Measurements from ENCODE around the gene CHST8.

Gene CHST8

GRCh38 chr19:33640773-33641172 lies 19.0 kb downstream of the CHST8 start:
- Histone ChIP-seq H3K9me3 (ENCODE audit: control insufficient read depth in 2 of 2, low read length in 2 of 2) (no peaks in the 10 kb centered on the region), H3K27me3 (ENCODE audit: control insufficient read depth in 2 of 2, insufficient read depth in 2 of 2, low read length in 2 of 2) (peaks cover 0 to 6% of the 10 kb centered on the region in 2 donors)

GRCh38 chr19:33641261-33641660 lies 19.5 kb downstream of the CHST8 start:
- H3K4me3 ChIP-seq (ENCODE audit: low read length in 2 of 2): no peak overlapping the region
- H3K9me3 ChIP-seq (ENCODE audit: control insufficient read depth in 2 of 2, low read length in 2 of 2): no peaks in the 10 kb centered on the region
- no peaks in the 10 kb centered on the region for H3K4me1 ChIP-seq (ENCODE audit: control insufficient read depth in 2 of 2, insufficient read depth in 2 of 2, low read length in 2 of 2)
- no peak overlapping the region for H3K9ac ChIP-seq (ENCODE audit: low read depth in 1 of 2, low read length in 2 of 2)
- no peaks in the 10 kb centered on the region for H3K36me3 ChIP-seq (ENCODE audit: control insufficient read depth in 2 of 2, insufficient read depth in 2 of 2, low read length in 2 of 2)
- peaks cover 0 to 6% of the 10 kb centered on the region in 2 donors for H3K27me3 ChIP-seq (ENCODE audit: control insufficient read depth in 2 of 2, insufficient read depth in 2 of 2, low read length in 2 of 2)
- H3K27ac ChIP-seq (ENCODE audit: low read depth in 2 of 2, low read length in 2 of 2): no peak overlapping the region

More at GRCh38 chr19:33640773-33641172, 19.0 kb downstream of the CHST8 start:
- Histone ChIP-seq H3K4me1 (ENCODE audit: control insufficient read depth in 2 of 2, insufficient read depth in 2 of 2, low read length in 2 of 2) (no peaks in the 10 kb centered on the region), H3K4me3 (ENCODE audit: low read length in 2 of 2) (no peak overlapping the region), H3K9ac (ENCODE audit: low read depth in 1 of 2, low read length in 2 of 2) (no peak overlapping the region), H3K36me3 (ENCODE audit: control insufficient read depth in 2 of 2, insufficient read depth in 2 of 2, low read length in 2 of 2) (no peaks in the 10 kb centered on the region), H3K27ac (ENCODE audit: low read depth in 2 of 2, low read length in 2 of 2) (no peak overlapping the region)

GRCh38 chr19:33641956-33642498 lies 20.3 kb downstream of the CHST8 start:
- Histone ChIP-seq H3K36me3 (ENCODE audit: control insufficient read depth in 2 of 2, insufficient read depth in 2 of 2, low read length in 2 of 2) (no peaks in the 10 kb centered on the region), H3K9me3 (ENCODE audit: control insufficient read depth in 2 of 2, low read length in 2 of 2) (no peaks in the 10 kb centered on the region), H3K9ac (ENCODE audit: low read depth in 1 of 2, low read length in 2 of 2) (no peak overlapping the region), H3K4me1 (ENCODE audit: control insufficient read depth in 2 of 2, insufficient read depth in 2 of 2, low read length in 2 of 2) (no peaks in the 10 kb centered on the region), H3K27ac (ENCODE audit: low read depth in 2 of 2, low read length in 2 of 2) (no peak overlapping the region), H3K27me3 (ENCODE audit: control insufficient read depth in 2 of 2, insufficient read depth in 2 of 2, low read length in 2 of 2) (peaks cover 0 to 6% of the 10 kb centered on the region in 2 donors), H3K4me3 (ENCODE audit: low read length in 2 of 2) (no peak overlapping the region)

GRCh38 chr19:33644284-33644836 lies 22.6 kb downstream of the CHST8 start:
- H3K9me3 ChIP-seq (ENCODE audit: control insufficient read depth in 2 of 2, low read length in 2 of 2): no peaks in the 10 kb centered on the region
- no peaks in the 10 kb centered on the region for H3K4me1 ChIP-seq (ENCODE audit: control insufficient read depth in 2 of 2, insufficient read depth in 2 of 2, low read length in 2 of 2)
- H3K36me3 ChIP-seq (ENCODE audit: control insufficient read depth in 2 of 2, insufficient read depth in 2 of 2, low read length in 2 of 2): no peaks in the 10 kb centered on the region
- H3K27ac ChIP-seq (ENCODE audit: low read depth in 2 of 2, low read length in 2 of 2): no peak overlapping the region
- H3K4me3 ChIP-seq (ENCODE audit: low read length in 2 of 2): no peak overlapping the region
- no peak overlapping the region for H3K9ac ChIP-seq (ENCODE audit: low read depth in 1 of 2, low read length in 2 of 2)
- peaks cover 0 to 1% of the 10 kb centered on the region in 2 donors for H3K27me3 ChIP-seq (ENCODE audit: control insufficient read depth in 2 of 2, insufficient read depth in 2 of 2, low read length in 2 of 2)

- no peaks in the 10 kb centered on the region for H3K9me3 ChIP-seq (ENCODE audit: control insufficient read depth in 2 of 2, low read length in 2 of 2)
- H3K27ac ChIP-seq (ENCODE audit: low read depth in 2 of 2, low read length in 2 of 2): no peak overlapping the region
- no peak overlapping the region for H3K9ac ChIP-seq (ENCODE audit: low read depth in 1 of 2, low read length in 2 of 2)
- H3K36me3 ChIP-seq (ENCODE audit: control insufficient read depth in 2 of 2, insufficient read depth in 2 of 2, low read length in 2 of 2): no peaks in the 10 kb centered on the region
- H3K4me1 ChIP-seq (ENCODE audit: control insufficient read depth in 2 of 2, insufficient read depth in 2 of 2, low read length in 2 of 2): no peaks in the 10 kb centered on the region
- no peaks in the 10 kb centered on the region for H3K27me3 ChIP-seq (ENCODE audit: control insufficient read depth in 2 of 2, insufficient read depth in 2 of 2, low read length in 2 of 2)
- no peak overlapping the region for H3K4me3 ChIP-seq (ENCODE audit: low read length in 2 of 2)
These were observed 24.6 kb downstream of the CHST8 start for GRCh38 chr19:33646306-33646705.

- no peak overlapping the region for H3K9ac ChIP-seq (ENCODE audit: low read depth in 1 of 2, low read length in 2 of 2)
- no peak overlapping the region for H3K4me3 ChIP-seq (ENCODE audit: low read length in 2 of 2)
- no peaks in the 10 kb centered on the region for H3K9me3 ChIP-seq (ENCODE audit: control insufficient read depth in 2 of 2, low read length in 2 of 2)
- no peaks in the 10 kb centered on the region for H3K27me3 ChIP-seq (ENCODE audit: control insufficient read depth in 2 of 2, insufficient read depth in 2 of 2, low read length in 2 of 2)
- H3K27ac ChIP-seq (ENCODE audit: low read depth in 2 of 2, low read length in 2 of 2): no peak overlapping the region
- no peaks in the 10 kb centered on the region for H3K36me3 ChIP-seq (ENCODE audit: control insufficient read depth in 2 of 2, insufficient read depth in 2 of 2, low read length in 2 of 2)
- no peaks in the 10 kb centered on the region for H3K4me1 ChIP-seq (ENCODE audit: control insufficient read depth in 2 of 2, insufficient read depth in 2 of 2, low read length in 2 of 2)
These were observed 25.4 kb downstream of the CHST8 start for GRCh38 chr19:33647146-33647545.

- Histone ChIP-seq H3K4me3 (ENCODE audit: low read length in 2 of 2) (no peak overlapping the region), H3K36me3 (ENCODE audit: control insufficient read depth in 2 of 2, insufficient read depth in 2 of 2, low read length in 2 of 2) (no peaks in the 10 kb centered on the region), H3K9me3 (ENCODE audit: control insufficient read depth in 2 of 2, low read length in 2 of 2) (no peaks in the 10 kb centered on the region), H3K27me3 (ENCODE audit: control insufficient read depth in 2 of 2, insufficient read depth in 2 of 2, low read length in 2 of 2) (no peaks in the 10 kb centered on the region), H3K27ac (ENCODE audit: low read depth in 2 of 2, low read length in 2 of 2) (no peak overlapping the region), H3K9ac (ENCODE audit: low read depth in 1 of 2, low read length in 2 of 2) (no peak overlapping the region), H3K4me1 (ENCODE audit: control insufficient read depth in 2 of 2, insufficient read depth in 2 of 2, low read length in 2 of 2) (no peaks in the 10 kb centered on the region)
These were observed 28.0 kb downstream of the CHST8 start for GRCh38 chr19:33649627-33650305.

- Histone ChIP-seq H3K4me1 (ENCODE audit: control insufficient read depth in 2 of 2, insufficient read depth in 2 of 2, low read length in 2 of 2) (no peaks in the 10 kb centered on the region), H3K4me3 (ENCODE audit: low read length in 2 of 2) (no peak overlapping the region), H3K36me3 (ENCODE audit: control insufficient read depth in 2 of 2, insufficient read depth in 2 of 2, low read length in 2 of 2) (no peaks in the 10 kb centered on the region), H3K9me3 (ENCODE audit: control insufficient read depth in 2 of 2, low read length in 2 of 2) (no peaks in the 10 kb centered on the region), H3K27ac (ENCODE audit: low read depth in 2 of 2, low read length in 2 of 2) (no peak overlapping the region), H3K9ac (ENCODE audit: low read depth in 1 of 2, low read length in 2 of 2) (no peak overlapping the region), H3K27me3 (ENCODE audit: control insufficient read depth in 2 of 2, insufficient read depth in 2 of 2, low read length in 2 of 2) (no peaks in the 10 kb centered on the region)
These were observed 31.9 kb downstream of the CHST8 start for GRCh38 chr19:33653684-33654083.

GRCh38 chr19:33654840-33655508 lies 33.2 kb downstream of the CHST8 start:
- no peaks in the 10 kb centered on the region for H3K9me3 ChIP-seq (ENCODE audit: control insufficient read depth in 2 of 2, low read length in 2 of 2)
- no peaks in the 10 kb centered on the region for H3K36me3 ChIP-seq (ENCODE audit: control insufficient read depth in 2 of 2, insufficient read depth in 2 of 2, low read length in 2 of 2)
- H3K27me3 ChIP-seq (ENCODE audit: control insufficient read depth in 2 of 2, insufficient read depth in 2 of 2, low read length in 2 of 2): no peaks in the 10 kb centered on the region
- no peak overlapping the region for H3K4me3 ChIP-seq (ENCODE audit: low read length in 2 of 2)
- H3K4me1 ChIP-seq (ENCODE audit: control insufficient read depth in 2 of 2, insufficient read depth in 2 of 2, low read length in 2 of 2): no peaks in the 10 kb centered on the region
- no peak overlapping the region for H3K9ac ChIP-seq (ENCODE audit: low read depth in 1 of 2, low read length in 2 of 2)
- H3K27ac ChIP-seq (ENCODE audit: low read depth in 2 of 2, low read length in 2 of 2): no peak overlapping the region

GRCh38 chr19:33659835-33660234 lies 38.1 kb downstream of the CHST8 start:
- Histone ChIP-seq H3K4me1 (ENCODE audit: control insufficient read depth in 2 of 2, insufficient read depth in 2 of 2, low read length in 2 of 2) (no peaks in the 10 kb centered on the region), H3K9ac (ENCODE audit: low read depth in 1 of 2, low read length in 2 of 2) (no peak overlapping the region), H3K36me3 (ENCODE audit: control insufficient read depth in 2 of 2, insufficient read depth in 2 of 2, low read length in 2 of 2) (no peaks in the 10 kb centered on the region), H3K9me3 (ENCODE audit: control insufficient read depth in 2 of 2, low read length in 2 of 2) (no peaks in the 10 kb centered on the region), H3K4me3 (ENCODE audit: low read length in 2 of 2) (no peak overlapping the region), H3K27me3 (ENCODE audit: control insufficient read depth in 2 of 2, insufficient read depth in 2 of 2, low read length in 2 of 2) (no peaks in the 10 kb centered on the region), H3K27ac (ENCODE audit: low read depth in 2 of 2, low read length in 2 of 2) (no peak overlapping the region)
